ENCODE results near the gene ITGB7.

Gene ITGB7

GRCh38 chr12:53180220-53180930 is 26.7 kb downstream of the ITGB7 start, which contains the start of the genes CSAD and ZNF740 (continued):
- TF ChIP-seq PRDM2 (tag by site-specific recombination; IDR thresholded peaks at IDR 0.05; ENCODE audit: borderline replicate concordance) (no peak), ZBTB8A (tag by site-specific recombination; IDR thresholded peaks at IDR 0.05) (peak; percentile 54; the same call in 1 of the 2 replicates), CTCF (tag by site-specific recombination; IDR thresholded peaks at IDR 0.05) (peak; percentile 79), ZNF510 (tag by site-specific recombination; IDR thresholded peaks at IDR 0.05; ENCODE audit: insufficient replicate concordance) (no peak), GLIS1 (tag by site-specific recombination; IDR thresholded peaks at IDR 0.05) (peak; percentile 97), KLF10 (tag by site-specific recombination; IDR thresholded peaks at IDR 0.05) (peak; percentile 73), ZBTB48 (tag by site-specific recombination; IDR thresholded peaks at IDR 0.05) (no peak), ZNF626 (tag by site-specific recombination; IDR thresholded peaks at IDR 0.05) (no peak), SETDB1 (IDR thresholded peaks at IDR 0.05; ENCODE audit: insufficient read length, low read length) (no peak), ZNF501 (tag by site-specific recombination; IDR thresholded peaks at IDR 0.05) (peak; percentile 43; the same call in 1 of the 2 replicates), ZNF677 (tag by site-specific recombination; IDR thresholded peaks at IDR 0.05) (no peak), ZBTB7A (tag by site-specific recombination; IDR thresholded peaks at IDR 0.05; ENCODE audit: low read depth) (no peak; the same call in 1 of the 2 replicates), TCF7L2 (IDR thresholded peaks at IDR 0.05; ENCODE audit: borderline replicate concordance, low read depth, low read length) (no peak), GLI4 (tag by site-specific recombination; IDR thresholded peaks at IDR 0.05) (0 out of 2 replicates have a peak, but pooled peaks have one; percentile 37), ZNF521 (tag by site-specific recombination; IDR thresholded peaks at IDR 0.05) (no peak)
- TF ChIP-seq, protein P1, sequence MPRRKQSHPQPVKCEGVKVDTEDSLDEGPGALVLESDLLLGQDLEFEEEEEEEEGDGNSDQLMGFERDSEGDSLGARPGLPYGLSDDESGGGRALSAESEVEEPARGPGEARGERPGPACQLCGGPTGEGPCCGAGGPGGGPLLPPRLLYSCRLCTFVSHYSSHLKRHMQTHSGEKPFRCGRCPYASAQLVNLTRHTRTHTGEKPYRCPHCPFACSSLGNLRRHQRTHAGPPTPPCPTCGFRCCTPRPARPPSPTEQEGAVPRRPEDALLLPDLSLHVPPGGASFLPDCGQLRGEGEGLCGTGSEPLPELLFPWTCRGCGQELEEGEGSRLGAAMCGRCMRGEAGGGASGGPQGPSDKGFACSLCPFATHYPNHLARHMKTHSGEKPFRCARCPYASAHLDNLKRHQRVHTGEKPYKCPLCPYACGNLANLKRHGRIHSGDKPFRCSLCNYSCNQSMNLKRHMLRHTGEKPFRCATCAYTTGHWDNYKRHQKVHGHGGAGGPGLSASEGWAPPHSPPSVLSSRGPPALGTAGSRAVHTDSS (tag by site-specific recombination; IDR thresholded peaks at IDR 0.05) = 0 out of 2 replicates have a peak, but pooled peaks have one; percentile 37
- TF ChIP-seq, protein P2, sequence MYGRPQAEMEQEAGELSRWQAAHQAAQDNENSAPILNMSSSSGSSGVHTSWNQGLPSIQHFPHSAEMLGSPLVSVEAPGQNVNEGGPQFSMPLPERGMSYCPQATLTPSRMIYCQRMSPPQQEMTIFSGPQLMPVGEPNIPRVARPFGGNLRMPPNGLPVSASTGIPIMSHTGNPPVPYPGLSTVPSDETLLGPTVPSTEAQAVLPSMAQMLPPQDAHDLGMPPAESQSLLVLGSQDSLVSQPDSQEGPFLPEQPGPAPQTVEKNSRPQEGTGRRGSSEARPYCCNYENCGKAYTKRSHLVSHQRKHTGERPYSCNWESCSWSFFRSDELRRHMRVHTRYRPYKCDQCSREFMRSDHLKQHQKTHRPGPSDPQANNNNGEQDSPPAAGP (tag by site-specific recombination; IDR thresholded peaks at IDR 0.05) = peak; percentile 73
- TF ChIP-seq, protein P3, sequence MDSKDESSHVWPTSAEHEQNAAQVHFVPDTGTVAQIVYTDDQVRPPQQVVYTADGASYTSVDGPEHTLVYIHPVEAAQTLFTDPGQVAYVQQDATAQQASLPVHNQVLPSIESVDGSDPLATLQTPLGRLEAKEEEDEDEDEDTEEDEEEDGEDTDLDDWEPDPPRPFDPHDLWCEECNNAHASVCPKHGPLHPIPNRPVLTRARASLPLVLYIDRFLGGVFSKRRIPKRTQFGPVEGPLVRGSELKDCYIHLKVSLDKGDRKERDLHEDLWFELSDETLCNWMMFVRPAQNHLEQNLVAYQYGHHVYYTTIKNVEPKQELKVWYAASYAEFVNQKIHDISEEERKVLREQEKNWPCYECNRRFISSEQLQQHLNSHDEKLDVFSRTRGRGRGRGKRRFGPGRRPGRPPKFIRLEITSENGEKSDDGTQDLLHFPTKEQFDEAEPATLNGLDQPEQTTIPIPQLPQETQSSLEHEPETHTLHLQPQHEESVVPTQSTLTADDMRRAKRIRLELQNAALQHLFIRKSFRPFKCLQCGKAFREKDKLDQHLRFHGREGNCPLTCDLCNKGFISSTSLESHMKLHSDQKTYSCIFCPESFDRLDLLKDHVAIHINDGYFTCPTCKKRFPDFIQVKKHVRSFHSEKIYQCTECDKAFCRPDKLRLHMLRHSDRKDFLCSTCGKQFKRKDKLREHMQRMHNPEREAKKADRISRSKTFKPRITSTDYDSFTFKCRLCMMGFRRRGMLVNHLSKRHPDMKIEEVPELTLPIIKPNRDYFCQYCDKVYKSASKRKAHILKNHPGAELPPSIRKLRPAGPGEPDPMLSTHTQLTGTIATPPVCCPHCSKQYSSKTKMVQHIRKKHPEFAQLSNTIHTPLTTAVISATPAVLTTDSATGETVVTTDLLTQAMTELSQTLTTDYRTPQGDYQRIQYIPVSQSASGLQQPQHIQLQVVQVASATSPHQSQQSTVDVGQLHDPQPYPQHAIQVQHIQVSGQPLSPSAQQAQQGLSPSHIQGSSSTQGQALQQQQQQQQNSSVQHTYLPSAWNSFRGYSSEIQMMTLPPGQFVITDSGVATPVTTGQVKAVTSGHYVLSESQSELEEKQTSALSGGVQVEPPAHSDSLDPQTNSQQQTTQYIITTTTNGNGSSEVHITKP (tag by site-specific recombination; IDR thresholded peaks at IDR 0.05) = peak; percentile 57; the same call in 1 of the 2 replicates
- TF ChIP-seq, protein P4, sequence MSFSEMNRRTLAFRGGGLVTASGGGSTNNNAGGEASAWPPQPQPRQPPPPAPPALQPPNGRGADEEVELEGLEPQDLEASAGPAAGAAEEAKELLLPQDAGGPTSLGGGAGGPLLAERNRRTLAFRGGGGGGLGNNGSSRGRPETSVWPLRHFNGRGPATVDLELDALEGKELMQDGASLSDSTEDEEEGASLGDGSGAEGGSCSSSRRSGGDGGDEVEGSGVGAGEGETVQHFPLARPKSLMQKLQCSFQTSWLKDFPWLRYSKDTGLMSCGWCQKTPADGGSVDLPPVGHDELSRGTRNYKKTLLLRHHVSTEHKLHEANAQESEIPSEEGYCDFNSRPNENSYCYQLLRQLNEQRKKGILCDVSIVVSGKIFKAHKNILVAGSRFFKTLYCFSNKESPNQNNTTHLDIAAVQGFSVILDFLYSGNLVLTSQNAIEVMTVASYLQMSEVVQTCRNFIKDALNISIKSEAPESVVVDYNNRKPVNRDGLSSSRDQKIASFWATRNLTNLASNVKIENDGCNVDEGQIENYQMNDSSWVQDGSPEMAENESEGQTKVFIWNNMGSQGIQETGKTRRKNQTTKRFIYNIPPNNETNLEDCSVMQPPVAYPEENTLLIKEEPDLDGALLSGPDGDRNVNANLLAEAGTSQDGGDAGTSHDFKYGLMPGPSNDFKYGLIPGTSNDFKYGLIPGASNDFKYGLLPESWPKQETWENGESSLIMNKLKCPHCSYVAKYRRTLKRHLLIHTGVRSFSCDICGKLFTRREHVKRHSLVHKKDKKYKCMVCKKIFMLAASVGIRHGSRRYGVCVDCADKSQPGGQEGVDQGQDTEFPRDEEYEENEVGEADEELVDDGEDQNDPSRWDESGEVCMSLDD (tag by site-specific recombination; IDR thresholded peaks at IDR 0.05) = peak; percentile 94
- TF ChIP-seq, protein P5, sequence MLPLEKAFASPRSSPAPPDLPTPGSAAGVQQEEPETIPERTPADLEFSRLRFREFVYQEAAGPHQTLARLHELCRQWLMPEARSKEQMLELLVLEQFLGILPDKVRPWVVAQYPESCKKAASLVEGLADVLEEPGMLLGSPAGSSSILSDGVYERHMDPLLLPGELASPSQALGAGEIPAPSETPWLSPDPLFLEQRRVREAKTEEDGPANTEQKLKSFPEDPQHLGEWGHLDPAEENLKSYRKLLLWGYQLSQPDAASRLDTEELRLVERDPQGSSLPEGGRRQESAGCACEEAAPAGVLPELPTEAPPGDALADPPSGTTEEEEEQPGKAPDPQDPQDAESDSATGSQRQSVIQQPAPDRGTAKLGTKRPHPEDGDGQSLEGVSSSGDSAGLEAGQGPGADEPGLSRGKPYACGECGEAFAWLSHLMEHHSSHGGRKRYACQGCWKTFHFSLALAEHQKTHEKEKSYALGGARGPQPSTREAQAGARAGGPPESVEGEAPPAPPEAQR (tag by site-specific recombination; IDR thresholded peaks at IDR 0.05) = no peak
